H1 (cell line): ENCODE results near the gene TM4SF20. TPM values are rescaled to one million over a fixed set of nuclear protein-coding genes. Genes with fewer than 3 reads are reported as not detected.
"Not testable (repeated sequence)": the region's sequence is repeated elsewhere in the genome, so short reads cannot be mapped to it uniquely, and the experiment has no call there.

Experiments used
- CTCF ChIA-PET: fragments of 300-600 bp; sonication (Branson Sonifier 250); formaldehyde crosslinking; loops from one replicate; lab custom pipeline; 2021; ENCODE audit not compliant: partially characterized antibody; lab: Charles Lee
- POLR2A ChIA-PET: fragments of 300-600 bp; sonication (Branson Sonifier 250); formaldehyde crosslinking; loops from one replicate; lab custom pipeline; 2021; ENCODE audit warnings: inconsistent platforms; ENCODE audit not compliant: partially characterized antibody; lab: Charles Lee
- DNase-seq, 2 experiments: peaks; one replicate each; pipeline versions ENCODE4 v3.0.0 to v3.0.0-alpha.2; 2010 to 2022; ENCODE audit warnings: low spot score in 2 of 2, low read depth in 1 of 2, mixed read lengths in 1 of 2
- FAIRE-seq: peaks from 2 replicates; lab custom pipeline; 2011; peaks lifted over from hg19 to GRCh38; lab: Jason Lieb, UNC
- H2AFZ ChIP-seq: 2 replicates; pipeline ENCODE4 v1.8.1; 2012; ENCODE audit warnings: low read length, inconsistent platforms
- H2AK5ac ChIP-seq: 2 replicates; pipeline ENCODE4 v1.6.1; 2013; ENCODE audit warnings: low read depth, low read length
- H2BK120ac ChIP-seq: replicated peaks from 2 replicates; pipeline ENCODE3; 2013; ENCODE audit warnings: low read depth, low read length, inconsistent platforms
- H2BK12ac ChIP-seq: 2 replicates; pipeline ENCODE4 v1.6.1; 2013; ENCODE audit warnings: low read depth, low read length
- H2BK15ac ChIP-seq: 2 replicates; pipeline ENCODE4 v1.6.1; 2013; ENCODE audit warnings: low read length
- H2BK20ac ChIP-seq: 2 replicates; pipeline ENCODE4 v1.6.1; 2013; ENCODE audit warnings: low read length
- H2BK5ac ChIP-seq: 2 replicates; pipeline ENCODE4 v1.6.1; 2013; ENCODE audit warnings: low read depth, low read length
- H3K14ac ChIP-seq: 2 replicates; pipeline ENCODE4 v1.6.1; 2013; ENCODE audit warnings: inconsistent platforms; ENCODE audit not compliant: insufficient read length
- H3K18ac ChIP-seq: 2 replicates; pipeline ENCODE4 v1.6.1; 2013; ENCODE audit warnings: low read length; ENCODE audit errors: extremely low read depth
- H3K23ac ChIP-seq: 2 replicates; pipeline ENCODE4 v1.6.1; 2013; ENCODE audit warnings: inconsistent platforms; ENCODE audit not compliant: insufficient read length
- H3K23me2 ChIP-seq: 2 replicates; pipeline ENCODE4 v1.6.1; 2013; ENCODE audit warnings: low read depth, low read length
- H3K27ac ChIP-seq: 2 replicates; pipeline ENCODE4 v1.6.1; 2011; ENCODE audit warnings: low read depth, low read length, inconsistent platforms
- H3K27me3 ChIP-seq, 4 experiments: replicated peaks in 1 of 4; 1 replicate in 1 of 4; 2 replicates in 3 of 4; pipeline versions ENCODE4 v1.6.1 to v1.8.1; 2011 to 2013; ENCODE audit warnings: low read length in 3 of 4, mild to moderate bottlenecking in 3 of 4, inconsistent platforms in 2 of 4, mixed read lengths in 2 of 4, moderate library complexity in 1 of 4; ENCODE audit not compliant: control insufficient read depth in 3 of 4, insufficient read depth in 3 of 4; ENCODE audit errors: extremely low read depth in 1 of 4
- H3K36me3 ChIP-seq, 4 experiments: 2 replicates each; pipeline versions ENCODE4 v1.6.1 to v1.8.1; 2011 to 2013; ENCODE audit warnings: mild to moderate bottlenecking in 4 of 4, low read length in 3 of 4, moderate library complexity in 2 of 4, control low read depth in 1 of 4, inconsistent platforms in 1 of 4; ENCODE audit not compliant: insufficient read depth in 4 of 4, control insufficient read depth in 2 of 4
- H3K4ac ChIP-seq: replicated peaks from 2 replicates; pipeline ENCODE3; 2013; ENCODE audit warnings: low read length, low read depth, mixed read lengths, inconsistent platforms; ENCODE audit not compliant: insufficient read length
- H3K4me1 ChIP-seq, 4 experiments: replicated peaks in 1 of 4; 1 replicate in 1 of 4; 2 replicates in 3 of 4; pipeline versions ENCODE4 v1.6.1 to v1.8.1; 2011 to 2013; ENCODE audit warnings: low read length in 3 of 4, inconsistent platforms in 2 of 4, mixed read lengths in 1 of 4; ENCODE audit not compliant: insufficient read depth in 4 of 4, control insufficient read depth in 3 of 4
- H3K4me2 ChIP-seq, 2 experiments: 2 replicates each; pipeline versions ENCODE4 v1.6.1 to v1.8.1; 2011 to 2013; ENCODE audit warnings: low read depth in 2 of 2, low read length in 2 of 2, control low read depth in 1 of 2, inconsistent platforms in 1 of 2, mild to moderate bottlenecking in 1 of 2; ENCODE audit not compliant: insufficient read depth in 1 of 2
- H3K4me3 ChIP-seq, 4 experiments: fragments of 200-600, 300-600 bp in 1 of 4; sonication (generic), shearing (Covaris generic), sonication (Bioruptor Twin) in 1 of 4; 2 replicates each; pipeline versions ENCODE4 v1.5.1 to v1.8.1; 2011 to 2016; ENCODE audit warnings: low read length in 4 of 4, low read depth in 3 of 4, control low read depth in 2 of 4, inconsistent platforms in 2 of 4, mild to moderate bottlenecking in 2 of 4, mixed read lengths in 1 of 4, moderate library complexity in 1 of 4; ENCODE audit not compliant: insufficient read depth in 2 of 4; ENCODE audit errors: extremely low read depth in 1 of 4
- H3K56ac ChIP-seq: replicated peaks from 2 replicates; pipeline ENCODE3; 2013; ENCODE audit warnings: low read depth, mild to moderate bottlenecking, mixed read lengths, low read length, inconsistent platforms; ENCODE audit not compliant: insufficient read length
- H3K79me1 ChIP-seq: 2 replicates; pipeline ENCODE4 v1.6.1; 2013; ENCODE audit warnings: low read depth, low read length, control low read depth
- H3K79me2 ChIP-seq, 2 experiments: 2 replicates each; pipeline versions ENCODE4 v1.6.1 to v1.8.1; 2012 to 2013; ENCODE audit warnings: low read length in 2 of 2, mild to moderate bottlenecking in 2 of 2, inconsistent platforms in 1 of 2; ENCODE audit not compliant: insufficient read depth in 2 of 2, control insufficient read depth in 1 of 2
- H3K9ac ChIP-seq, 4 experiments: replicated peaks in 1 of 4; 1 replicate in 1 of 4; 2 replicates in 3 of 4; pipeline versions ENCODE4 v1.6.1 to v1.8.1; 2011 to 2013; ENCODE audit warnings: low read depth in 3 of 4, low read length in 3 of 4, control low read depth in 2 of 4, mild to moderate bottlenecking in 2 of 4, moderate library complexity in 2 of 4, inconsistent platforms in 1 of 4; ENCODE audit errors: extremely low read depth in 1 of 4
- H3K9me3 ChIP-seq, 2 experiments: 2 replicates each; pipeline versions ENCODE4 v1.6.1 to v1.8.1; 2012 to 2013; ENCODE audit warnings: mild to moderate bottlenecking in 2 of 2, moderate library complexity in 2 of 2, control low read depth in 1 of 2, inconsistent platforms in 1 of 2, low read depth in 1 of 2, low read length in 1 of 2, mixed read lengths in 1 of 2; ENCODE audit not compliant: insufficient read depth in 2 of 2
- H4K20me1 ChIP-seq, 2 experiments: replicated peaks in 1 of 2; 2 replicates each; pipeline versions ENCODE3 to v1.8.1; 2011 to 2013; ENCODE audit warnings: inconsistent platforms in 2 of 2, low read length in 2 of 2, mild to moderate bottlenecking in 1 of 2; ENCODE audit not compliant: insufficient read depth in 2 of 2, control insufficient read depth in 1 of 2
- H4K5ac ChIP-seq: 2 replicates; pipeline ENCODE4 v1.6.1; 2013; ENCODE audit warnings: low read length, low read depth, mixed read lengths, inconsistent platforms; ENCODE audit not compliant: insufficient read length
- H4K8ac ChIP-seq: 2 replicates; pipeline ENCODE4 v1.8.0; 2013; ENCODE audit warnings: mild to moderate bottlenecking, moderate library complexity, low read length, inconsistent platforms; ENCODE audit not compliant: insufficient read depth; ENCODE audit errors: extremely low read depth
- H4K91ac ChIP-seq: replicated peaks from 2 replicates; pipeline ENCODE3; 2013; ENCODE audit warnings: low read length, mixed read lengths, inconsistent platforms; ENCODE audit not compliant: insufficient read length
- CREB1 ChIP-seq: IDR thresholded peaks from 2 replicates; pipeline ENCODE4 v1.6.1; 2012; ENCODE audit warnings: inconsistent platforms
- HDAC2 ChIP-seq, 2 experiments: fragments of 300-600 bp in 1 of 2; sonication (generic) in 1 of 2; IDR thresholded peaks; 2 replicates each; pipeline ENCODE4 v1.6.1; 2011 to 2012; ENCODE audit warnings: low read depth in 2 of 2, low read length in 2 of 2, mild to moderate bottlenecking in 2 of 2, moderate library complexity in 2 of 2, borderline replicate concordance in 1 of 2, inconsistent platforms in 1 of 2
- NRF1 ChIP-seq: IDR thresholded peaks from 2 replicates; pipeline ENCODE4 v1.6.1; 2011; ENCODE audit warnings: mild to moderate bottlenecking, low read depth, low read length, improper control_type of control experiment
- SIRT6 ChIP-seq: IDR thresholded peaks from one replicate; pipeline ENCODE4 v1.7.1; 2012; ENCODE audit warnings: low read length, inconsistent platforms
- TAF7 ChIP-seq: optimal IDR thresholded peaks from 2 replicates; pipeline ENCODE3; 2011; ENCODE audit warnings: low read depth, mild to moderate bottlenecking, inconsistent platforms, low read length, moderate library complexity, borderline replicate concordance
- WGBS, 2 experiments: shearing (Covaris generic) in 1 of 2; methylation state at CpG; one replicate each; pipeline versions ENCODE4 v1.1.6 to v1.1.7; 2013 to 2015; ENCODE audit warnings: low lambda C conversion rate in 2 of 2, mixed read lengths in 2 of 2, inconsistent platforms in 1 of 2, low coverage in 1 of 2, missing lambda C conversion rate in 1 of 2; ENCODE audit not compliant: insufficient replicate concordance in 2 of 2, insufficient coverage in 1 of 2, insufficient read length in 1 of 2; ENCODE audit errors: extremely low coverage in 1 of 2, missing lambda C conversion rate in 1 of 2; 5-methylcytosine and 5-hydroxymethylcytosine counted together
- polyA plus RNA-seq, 7 experiments: library from polyadenylated mRNA; depleted of rRNA in 3 of 7; stranded (reverse) in 5 of 7; unstranded in 2 of 7; fragments of >200 nt in 5 of 7; fragments of 200-250 nt in 2 of 7; gene quantifications; 1 replicate in 5 of 7; 2 replicates in 1 of 7; 4 replicates in 1 of 7; pipeline versions ENCODE4 v1.2.1 to v1.2.3, GENCODE V29; 2011 to 2013; ENCODE audit warnings: missing spikeins in 2 of 7, mixed read lengths in 2 of 7
- total RNA-seq: library from RNA; stranded (reverse); fragmentation: NEBNext Ultra II Directional; extraction: Animal tissue kit (Norgen Biotek cat#: 25700); gene quantifications from 2 replicates; pipeline ENCODE4 v1.2.1, GENCODE V29; 2021

Gene TM4SF20
- total and polyA plus RNA-seq, 2 of the 8 experiments (the other 6 are each of a cell fraction or from before 2014, with no cell fraction given) = not detected

DNA sequence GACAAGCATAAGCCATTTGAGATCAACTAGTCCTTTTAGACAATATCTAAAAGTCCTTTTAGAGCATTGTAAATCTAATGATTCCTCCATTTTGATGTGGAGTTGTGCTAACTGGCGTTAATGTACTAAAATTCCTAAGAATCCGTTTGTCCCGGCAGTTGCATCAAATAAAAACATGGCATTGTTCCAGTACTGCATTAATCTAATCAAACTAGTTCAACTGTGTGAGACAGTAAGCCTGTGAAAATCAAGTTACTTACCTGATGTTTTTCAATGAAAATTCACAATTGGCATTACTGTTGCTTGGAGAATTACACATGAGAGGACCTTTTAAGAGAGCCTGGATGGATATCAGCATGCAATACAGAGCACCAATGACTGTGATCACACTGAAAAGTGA is 13.3 kb downstream of the TM4SF20 start (continued):
- no peak for TF ChIP-seq TAF7
- no peak for TF ChIP-seq HDAC2 (IDR thresholded peaks at IDR 0.05; ENCODE audit: borderline replicate concordance in 1 of 2, low read depth in 2 of 2, low read length in 2 of 2)
- TF ChIP-seq SIRT6 = no peak
- TF ChIP-seq CREB1 = no peak
- no peak for TF ChIP-seq NRF1

DNA sequence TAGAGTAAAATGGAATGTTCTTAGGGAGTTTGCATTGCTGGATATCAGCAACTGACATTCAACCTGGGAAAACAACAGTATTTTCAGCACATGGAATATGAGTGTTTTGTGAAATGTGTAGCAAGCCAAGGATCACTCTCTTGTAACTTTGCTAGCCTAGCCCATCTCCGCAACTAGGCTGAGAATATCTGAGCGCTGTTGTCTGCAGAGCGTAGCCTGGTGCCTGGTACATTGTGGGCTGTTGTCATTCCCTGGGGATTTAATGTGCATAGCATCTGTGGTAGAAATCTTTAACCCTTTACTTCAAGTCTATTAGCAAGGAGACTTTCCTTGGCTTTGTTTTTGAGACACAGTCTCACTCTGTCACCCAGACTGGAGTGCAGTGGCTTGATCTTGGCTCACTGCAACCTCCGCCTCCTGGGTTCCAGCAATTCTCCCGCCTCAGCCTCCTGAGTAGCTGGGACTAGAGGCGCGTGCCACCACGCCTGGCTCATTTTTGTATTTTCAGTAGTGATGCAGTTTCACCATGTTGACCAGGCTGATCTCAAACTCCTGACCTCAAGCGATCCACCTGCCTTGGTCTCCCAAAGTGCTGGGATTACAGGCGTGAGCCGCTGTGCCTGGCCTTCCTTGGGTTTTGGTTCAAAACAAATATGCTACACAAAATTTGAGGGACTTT is 14.4 kb downstream of the TM4SF20 start:
- H2AFZ ChIP-seq, H2BK15ac ChIP-seq, H3K23ac ChIP-seq, H2BK12ac ChIP-seq, H3K79me1 ChIP-seq, DNase-seq, H4K91ac ChIP-seq, H3K23me2 ChIP-seq, H3K36me3 ChIP-seq, H4K5ac ChIP-seq, FAIRE-seq, H2BK20ac ChIP-seq, H4K8ac ChIP-seq, H3K9ac ChIP-seq, H2BK5ac ChIP-seq, H3K4me2 ChIP-seq, H3K79me2 ChIP-seq, H3K18ac ChIP-seq, H3K27ac ChIP-seq, H2AK5ac ChIP-seq, H3K4me3 ChIP-seq, POLR2A ChIA-PET, H2BK120ac ChIP-seq, H3K9me3 ChIP-seq, H4K20me1 ChIP-seq, H3K4me1 ChIP-seq, H3K4ac ChIP-seq, H3K27me3 ChIP-seq, H3K56ac ChIP-seq, H3K14ac ChIP-seq: not testable (repeated sequence)
- CTCF ChIA-PET = interaction anchor here (0.6 to 1.1 kb wide), 3 partner anchors 13 to 155 kb away, joined by 4 read pairs; partner anchors contain the start of gene TM4SF20
- whole genome bisulfite sequencing, 2 experiments = 96% methylated on average over 11 of the region's 11 CpGs; no CpG with 5 or more reads in 1 of the 2 experiments
